GM20431 (cell line): Measurements from ENCODE around the gene SALL2.
"Not testable (repeated sequence)": the region's sequence is repeated elsewhere in the genome, so short reads cannot be mapped to it uniquely, and the experiment has no call there.

ENCODE experiments used
- in situ Hi-C: fragments of 300-500 bp; cut with MseI, MboI; formaldehyde crosslinking; loops from one replicate; pipeline ENCODE4 v1.15.0; 2020; ENCODE audit warnings: low sequenced_read_pairs; ENCODE audit not compliant: unreplicated experiment

SALL2 gene

GRCh38 chr14:21525962-21526671 is at the start of gene SALL2:
SALL2 (minus strand) TSS chr14:21526346; CDS start chr14:21526127, 219 bp downstream.
- in situ Hi-C loops, result no loop called here

GRCh38 chr14:21575661-21576060 is 49.5 kb upstream of the SALL2 start:
- in situ Hi-C loops, result no loop called here

GRCh38 chr14:21572604-21573003 is 46.5 kb upstream of the SALL2 start:
- in situ Hi-C loops, result no loop called here

GRCh38 chr14:21558703-21559170 is 32.6 kb upstream of the SALL2 start:
- in situ Hi-C loops, result no loop called here

DNA sequence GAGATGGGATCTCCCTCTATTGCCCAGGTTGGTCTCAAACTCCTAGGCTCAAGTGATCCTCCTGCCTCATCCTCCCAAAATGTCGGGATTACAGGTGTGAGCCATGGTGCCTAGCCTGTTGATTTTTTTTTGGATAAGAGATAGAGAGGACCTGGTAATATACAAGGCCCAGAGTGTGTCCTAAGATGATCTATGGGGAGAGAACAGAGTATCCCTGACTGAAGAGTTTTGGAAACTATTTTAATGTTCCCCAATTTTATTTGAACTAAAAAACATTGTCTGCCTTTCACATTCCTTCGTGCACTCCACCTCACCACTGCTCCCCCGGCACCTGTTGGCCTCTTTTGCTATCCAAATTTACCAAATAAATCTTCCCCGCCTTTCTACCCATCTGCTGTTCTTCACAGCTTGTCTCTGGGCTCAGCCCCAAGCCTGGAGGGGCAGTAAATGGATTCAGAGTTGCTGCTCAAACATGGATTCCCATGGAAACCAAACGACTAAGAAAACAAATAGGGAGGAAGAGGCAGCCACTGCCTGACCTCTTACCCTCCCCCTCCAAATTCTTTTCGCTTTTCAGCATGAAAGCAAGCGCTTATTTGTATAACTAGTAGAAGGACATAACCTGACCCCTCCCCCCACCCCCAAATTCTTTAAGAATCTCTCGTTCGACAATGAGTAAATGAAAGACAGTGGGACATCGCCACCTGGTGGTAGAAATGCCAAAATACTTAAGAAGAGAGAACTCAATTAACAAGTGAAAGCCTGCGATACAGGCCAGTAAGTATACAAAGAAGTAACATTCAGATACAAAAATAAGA is 31.1 kb upstream of the SALL2 start:
- in situ Hi-C loops, result no loop called here

DNA sequence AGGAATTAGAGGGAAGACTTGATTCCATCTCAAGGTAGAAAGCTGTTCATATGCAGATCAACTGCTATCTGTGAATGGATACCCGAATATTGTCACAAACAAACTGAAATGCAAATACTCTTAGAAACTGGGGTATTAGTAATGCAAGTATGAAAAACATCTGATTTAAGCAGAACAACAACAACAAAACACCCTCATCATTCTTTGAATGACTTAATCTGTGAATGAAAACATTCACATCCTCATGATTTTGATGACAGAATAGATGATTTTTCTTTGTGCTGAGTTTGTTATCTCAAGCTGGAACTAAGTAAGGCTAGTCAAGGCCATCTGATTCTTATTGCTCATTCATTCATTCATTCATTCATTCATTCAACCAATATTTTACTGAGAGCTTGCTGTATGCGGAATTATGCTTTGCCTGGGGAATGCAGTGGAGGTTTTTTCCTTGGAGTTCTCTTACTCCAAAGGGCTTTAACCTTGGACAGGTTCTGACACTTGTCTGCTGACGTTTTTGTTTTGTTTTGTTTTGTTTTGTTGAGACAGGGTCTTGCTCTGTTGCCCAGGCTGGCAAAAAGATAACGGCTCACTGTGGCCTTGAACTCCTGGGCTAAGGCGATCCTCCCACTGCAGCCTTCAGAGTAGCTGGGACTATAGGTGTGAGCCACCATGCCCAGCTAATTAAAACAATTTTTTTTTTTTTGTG is 30.4 kb upstream of the SALL2 start:
- in situ Hi-C loops, result no loop called here

- in situ Hi-C loops, result no loop called here
Observed at GRCh38 chr14:21553266-21553665, 27.1 kb upstream of the SALL2 start.

- in situ Hi-C loops, result not testable (repeated sequence)
Observed at GRCh38 chr14:21544588-21544987, 18.4 kb upstream of the SALL2 start.

- in situ Hi-C loops, result no loop called here
Observed at GRCh38 chr14:21543963-21544362, 17.8 kb upstream of the SALL2 start.

- in situ Hi-C loops, result no loop called here
Observed at GRCh38 chr14:21543521-21543960, 17.4 kb upstream of the SALL2 start.

GRCh38 chr14:21541413-21542074 is 15.4 kb upstream of the SALL2 start:
- in situ Hi-C loops, result no loop called here

DNA sequence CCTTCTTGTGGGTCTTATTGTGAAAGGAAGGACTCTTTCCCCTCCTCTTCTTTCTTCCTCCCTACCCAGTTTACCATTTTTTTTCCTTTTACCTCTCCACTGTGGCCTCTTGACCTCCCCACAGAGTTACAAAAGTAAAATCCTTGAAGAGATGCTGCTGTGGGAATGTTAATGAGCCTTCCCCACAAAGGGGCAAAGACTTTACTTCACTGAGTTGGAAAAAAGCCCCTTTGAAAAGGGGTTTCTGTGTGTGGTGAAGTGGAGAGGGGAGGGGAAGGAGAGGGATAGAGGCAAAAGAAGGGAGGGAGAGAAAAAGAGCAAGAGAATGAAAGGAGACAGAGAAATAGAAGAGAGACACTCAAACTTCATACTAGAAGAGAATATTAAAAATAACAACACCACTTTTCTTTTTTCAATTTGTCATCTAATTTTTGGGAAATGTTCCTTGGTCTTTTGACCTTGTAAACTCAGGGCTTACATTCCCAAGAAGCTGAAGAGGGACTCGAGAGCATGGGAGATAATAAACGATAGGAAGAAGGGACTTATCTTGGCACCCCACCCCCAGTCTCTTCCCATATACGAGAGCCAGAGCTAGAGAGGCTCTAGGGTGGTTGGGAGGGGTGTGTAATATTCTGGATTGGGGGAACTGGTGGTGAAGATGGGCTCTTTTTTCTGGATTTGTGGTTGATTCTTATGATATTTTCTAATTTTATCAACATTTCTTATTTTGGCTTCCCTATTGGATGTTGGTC is 13.2 kb upstream of the SALL2 start:
- in situ Hi-C loops, result no loop called here

DNA sequence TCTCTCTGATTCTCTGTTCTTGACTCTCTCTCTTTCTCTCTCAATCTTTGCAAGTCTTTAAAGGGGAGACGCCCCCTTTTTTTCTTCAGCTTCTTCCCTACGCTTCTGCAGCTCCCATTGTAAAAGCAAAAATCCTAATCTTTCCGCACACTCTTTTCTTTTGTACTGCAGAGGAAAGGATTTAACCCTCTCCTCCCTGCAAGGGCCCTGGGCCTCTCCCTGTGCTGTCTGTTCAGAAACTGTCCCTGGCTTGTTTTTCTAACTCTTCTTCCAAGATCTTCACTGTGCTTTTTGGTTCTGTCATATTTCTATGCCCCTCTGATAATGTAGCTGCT is 10.9 kb upstream of the SALL2 start:
- in situ Hi-C loops, result no loop called here

- in situ Hi-C loops, result no loop called here
Observed at GRCh38 chr14:21536418-21537089, 10.4 kb upstream of the SALL2 start.

DNA sequence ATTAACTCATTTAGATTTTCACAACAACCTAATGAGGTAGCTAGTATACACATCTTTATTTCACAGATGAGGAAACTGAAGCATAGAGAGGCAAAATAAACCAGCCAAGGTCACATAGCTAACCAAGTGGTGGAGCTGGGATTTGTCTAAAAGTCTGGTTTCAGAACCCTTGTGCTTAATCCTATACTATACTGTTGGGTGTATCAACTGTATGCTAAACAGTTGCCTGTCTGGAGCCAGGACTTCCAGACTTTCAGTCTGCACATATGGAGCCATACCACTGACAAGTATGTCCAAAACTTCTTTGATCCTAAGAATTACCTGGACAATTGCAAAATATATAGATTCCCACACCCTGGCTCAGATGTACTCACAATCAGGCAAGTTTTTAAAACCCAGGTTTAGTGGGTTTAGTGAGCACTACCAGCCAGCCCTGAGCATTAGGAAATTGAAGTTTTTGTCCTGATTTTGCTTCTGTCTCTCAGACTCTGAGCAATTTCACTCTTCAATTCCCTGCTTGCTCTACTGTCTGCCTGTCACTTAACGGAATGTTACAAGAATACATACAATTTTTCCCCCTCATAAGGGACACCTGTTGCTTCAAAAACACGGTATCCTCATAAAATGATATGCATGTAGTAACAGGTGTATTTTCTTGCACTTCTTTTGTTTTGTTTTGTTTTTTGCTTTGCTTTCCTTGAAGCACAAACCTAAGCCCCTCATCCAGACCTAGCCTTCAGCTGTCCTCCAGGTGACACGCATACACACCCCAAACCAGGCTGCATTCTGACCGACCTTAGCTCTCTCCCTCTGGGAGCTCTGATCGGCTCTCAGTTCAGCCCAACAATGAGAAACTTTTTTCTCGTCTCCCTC is 9.6 kb upstream of the SALL2 start:
- in situ Hi-C loops, result no loop called here

DNA sequence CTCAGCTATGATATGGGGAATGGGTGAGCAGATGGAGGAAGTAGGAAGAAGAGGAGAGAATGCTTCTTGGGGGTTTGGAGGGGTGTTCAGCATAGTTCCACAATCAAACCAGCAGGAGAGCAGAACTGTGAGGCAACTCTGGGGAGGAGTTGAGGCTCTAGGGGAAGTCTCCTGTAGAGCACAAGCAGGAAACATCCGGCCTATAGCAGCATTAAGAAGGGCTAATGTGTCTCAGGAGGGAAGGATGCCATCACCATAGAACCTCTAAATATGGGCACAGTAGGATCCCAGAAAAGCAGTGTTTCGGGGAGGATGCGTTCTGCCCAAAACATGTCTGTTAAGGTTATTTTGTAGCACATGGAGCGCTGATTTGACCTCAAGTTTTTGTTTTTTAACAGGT is 8.4 kb upstream of the SALL2 start:
- in situ Hi-C loops, result no loop called here

- in situ Hi-C loops, result no loop called here
Observed at GRCh38 chr14:21533294-21533693, 7.1 kb upstream of the SALL2 start.

- in situ Hi-C loops, result no loop called here
Observed at GRCh38 chr14:21529515-21529914, 3.4 kb upstream of the SALL2 start.
